ENCODE measurements around the gene CSN2. TPM values are rescaled to one million over a fixed set of nuclear protein-coding genes. Genes with fewer than 3 reads are reported as not detected.

The CSN2 gene, protein sequence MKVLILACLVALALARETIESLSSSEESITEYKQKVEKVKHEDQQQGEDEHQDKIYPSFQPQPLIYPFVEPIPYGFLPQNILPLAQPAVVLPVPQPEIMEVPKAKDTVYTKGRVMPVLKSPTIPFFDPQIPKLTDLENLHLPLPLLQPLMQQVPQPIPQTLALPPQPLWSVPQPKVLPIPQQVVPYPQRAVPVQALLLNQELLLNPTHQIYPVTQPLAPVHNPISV
- not detected in 5 replicates for total RNA-seq (2022; extraction: Qiagen RNA extraction)

DNA sequence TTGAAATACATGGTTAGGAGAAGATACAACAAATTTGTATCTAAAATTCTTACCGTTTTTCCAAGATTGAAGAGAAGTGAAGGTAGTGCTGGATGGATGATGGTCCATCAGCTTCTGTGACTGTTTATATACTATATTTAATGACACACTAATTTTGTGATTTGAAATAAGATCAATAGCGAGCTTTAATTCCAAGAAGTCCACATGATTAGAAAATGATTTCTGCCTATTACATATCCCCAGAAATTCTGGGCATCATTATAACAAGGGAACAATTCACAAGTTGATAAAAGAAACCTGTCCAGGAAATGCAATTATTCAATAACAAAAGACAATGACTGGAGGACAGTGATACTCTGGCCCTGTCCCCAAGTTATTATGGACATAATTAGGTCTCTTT, at the start of gene CSN2:
CSN2 (minus strand) TSS at position 101 of the 400 bp plus-strand sequence. CDS start 4,733 bp downstream, outside the sequence.

DNA sequence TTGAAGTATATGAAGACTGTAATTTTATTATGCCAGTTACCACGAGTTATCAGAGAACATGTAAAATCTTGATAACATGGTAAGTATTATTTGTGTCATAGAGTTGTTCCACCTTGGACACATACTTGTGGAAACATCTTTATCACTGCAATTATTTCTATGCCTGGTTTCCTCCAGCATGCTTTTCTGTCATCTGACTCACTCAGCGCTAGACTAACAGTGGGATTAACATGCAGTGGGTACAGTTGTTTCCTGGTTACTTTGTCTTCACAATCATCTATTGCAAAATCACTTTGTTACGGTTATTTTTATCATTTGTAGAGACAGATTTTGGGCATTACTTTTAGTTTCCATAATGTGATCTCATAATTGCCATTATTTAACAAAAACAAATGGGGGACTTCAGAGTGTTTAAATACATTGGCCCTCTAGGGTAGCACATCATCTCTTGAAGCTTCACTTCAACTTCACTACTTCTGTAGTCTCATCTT, 30.0 kb upstream of the CSN2 start, which contains the start of gene STATH:
STATH (plus strand) TSS at position 441 of the 491 bp plus-strand sequence. CDS start 2,472 bp downstream, outside the sequence.

DNA sequence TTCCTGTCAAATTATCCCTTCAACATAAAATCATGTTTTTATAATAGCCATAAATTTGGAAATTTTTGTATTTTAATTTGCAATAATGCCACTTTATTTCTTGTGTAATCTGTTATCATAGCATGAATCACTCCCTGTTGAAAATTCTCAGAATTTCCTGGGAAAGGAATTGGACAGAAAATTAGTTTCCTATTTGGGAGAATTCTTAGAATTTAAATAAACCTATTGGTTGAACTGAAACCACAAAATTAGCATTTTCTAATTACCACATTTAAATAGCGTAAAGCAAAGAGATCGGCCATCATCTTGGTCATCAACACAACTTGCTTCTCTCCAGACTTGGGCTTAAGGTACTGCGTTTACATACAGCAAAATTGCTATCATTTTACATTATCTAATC, 34.8 kb downstream of the CSN2 start, which contains the start of gene CSN1S1:
CSN1S1 (plus strand) TSS at position 301 of the 400 bp plus-strand sequence. CDS start 1,488 bp downstream, outside the sequence.

Other genes starting within 250 kb of the CSN2 start
- 0.01 to 0.05 TPM (median 0.03 TPM) in 4 of 5 replicates, not detected in the other for gene SULT1B1, start 205.1 kb downstream of the CSN2 start, total RNA-seq (2022; extraction: Qiagen RNA extraction)
- gene SULT1E1, start 105.6 kb downstream of the CSN2 start, total RNA-seq (2022; extraction: Qiagen RNA extraction), result not detected in 5 replicates
- not detected in 5 replicates for gene CSN1S1, start 34.7 kb downstream of the CSN2 start, total RNA-seq (2022; extraction: Qiagen RNA extraction)
- gene STATH, start 30.2 kb upstream of the CSN2 start, total RNA-seq (2022; extraction: Qiagen RNA extraction), result not detected in 5 replicates
- not detected in 5 replicates for gene HTN3, start 62.7 kb upstream of the CSN2 start, total RNA-seq (2022; extraction: Qiagen RNA extraction)
- not detected in 5 replicates for gene HTN1, start 84.7 kb upstream of the CSN2 start, total RNA-seq (2022; extraction: Qiagen RNA extraction)
- gene PRR27, start 188.5 kb upstream of the CSN2 start, total RNA-seq (2022; extraction: Qiagen RNA extraction), result not detected in 5 replicates
- gene ODAM, start 230.0 kb upstream of the CSN2 start, total RNA-seq (2022; extraction: Qiagen RNA extraction), result not detected in 5 replicates